Measurements from ENCODE around the gene GRWD1.

The GRWD1 gene

GRCh38 chr19:48475369-48476068 lies 29.7 kb downstream of the GRWD1 start:
- no peaks in the 10 kb centered on the region for H3K9me3 ChIP-seq (ENCODE audit: control insufficient read depth, low read length)
- no peak overlapping the region for H3K4me2 ChIP-seq (ENCODE audit: low read length)
- H3K79me2 ChIP-seq, result peaks cover 3% of the 10 kb centered on the region
- H3K27me3 ChIP-seq (ENCODE audit: control insufficient read depth, insufficient read depth, low read length), result no peaks in the 10 kb centered on the region
- no peak overlapping the region for H2AFZ ChIP-seq
- no peak overlapping the region for H3K9ac ChIP-seq
- no peak for TF ChIP-seq CTCF (IDR thresholded peaks at IDR 0.05)
- peaks cover 8% of the 10 kb centered on the region for H3K4me1 ChIP-seq
- no peak overlapping the region for H3K27ac ChIP-seq
- no peaks in the 10 kb centered on the region for H3K36me3 ChIP-seq (ENCODE audit: control insufficient read depth, insufficient read depth, low read length)
- no peak overlapping the region for H3K4me3 ChIP-seq (ENCODE audit: low read depth, low read length)

- Histone ChIP-seq H3K36me3 (ENCODE audit: control insufficient read depth, insufficient read depth, low read length) (no peaks in the 10 kb centered on the region), H3K4me1 (peaks cover 8% of the 10 kb centered on the region), H3K27me3 (ENCODE audit: control insufficient read depth, insufficient read depth, low read length) (no peaks in the 10 kb centered on the region), H3K27ac (no peak overlapping the region), H2AFZ (no peak overlapping the region), H3K79me2 (no peaks in the 10 kb centered on the region), H3K9me3 (ENCODE audit: control insufficient read depth, low read length) (no peaks in the 10 kb centered on the region), H3K4me2 (ENCODE audit: low read length) (no peak overlapping the region), H3K9ac (no peak overlapping the region), H3K4me3 (ENCODE audit: low read depth, low read length) (no peak overlapping the region)
- TF ChIP-seq CTCF (IDR thresholded peaks at IDR 0.05), result no peak
Measured at GRCh38 chr19:48476176-48476575, 30.4 kb downstream of the GRWD1 start.

GRCh38 chr19:48477067-48477685 lies 31.4 kb downstream of the GRWD1 start:
- Histone ChIP-seq H2AFZ (no peak overlapping the region), H3K9ac (no peak overlapping the region), H3K79me2 (no peaks in the 10 kb centered on the region), H3K9me3 (ENCODE audit: control insufficient read depth, low read length) (no peaks in the 10 kb centered on the region), H3K27me3 (ENCODE audit: control insufficient read depth, insufficient read depth, low read length) (no peaks in the 10 kb centered on the region), H3K4me2 (ENCODE audit: low read length) (no peak overlapping the region), H3K4me3 (ENCODE audit: low read depth, low read length) (no peak overlapping the region), H3K27ac (no peak overlapping the region), H3K36me3 (ENCODE audit: control insufficient read depth, insufficient read depth, low read length) (no peaks in the 10 kb centered on the region), H3K4me1 (peaks cover 12% of the 10 kb centered on the region)
- TF ChIP-seq CTCF (IDR thresholded peaks at IDR 0.05), result no peak

GRCh38 chr19:48477698-48478338 lies 32.0 kb downstream of the GRWD1 start:
- no peaks in the 10 kb centered on the region for H3K27me3 ChIP-seq (ENCODE audit: control insufficient read depth, insufficient read depth, low read length)
- H3K9me3 ChIP-seq (ENCODE audit: control insufficient read depth, low read length), result no peaks in the 10 kb centered on the region
- no peak overlapping the region for H2AFZ ChIP-seq
- no peaks in the 10 kb centered on the region for H3K79me2 ChIP-seq
- H3K9ac ChIP-seq, result no peak overlapping the region
- H3K4me3 ChIP-seq (ENCODE audit: low read depth, low read length), result no peak overlapping the region
- peaks cover 11% of the 10 kb centered on the region for H3K4me1 ChIP-seq
- H3K4me2 ChIP-seq (ENCODE audit: low read length), result no peak overlapping the region
- TF ChIP-seq CTCF (IDR thresholded peaks at IDR 0.05), result no peak
- H3K36me3 ChIP-seq (ENCODE audit: control insufficient read depth, insufficient read depth, low read length), result no peaks in the 10 kb centered on the region
- H3K27ac ChIP-seq, result no peak overlapping the region

Data from parathyroid adenoma (tissue), 2 donors.